HEK293 (cell line): ENCODE data around the gene MRO.

Experiments
- CTCF ChIP-seq: fragments of 450-650 bp; formaldehyde crosslinking; IDR thresholded peaks from 2 replicates; pipeline ENCODE4 v1.5.1; 2016; ENCODE audit warnings: missing biosample characterization, missing genetic modification characterization
- IKZF3 ChIP-seq: fragments of 450-650 bp; IDR thresholded peaks from 2 replicates; pipeline ENCODE4 v1.5.0; 2018; ENCODE audit warnings: missing biosample characterization, mild to moderate bottlenecking, missing genetic modification characterization, moderate library complexity
- ZNF621 ChIP-seq: fragments of 450-650 bp; formaldehyde crosslinking; IDR thresholded peaks from 2 replicates; pipeline ENCODE4 v1.5.1; 2017; ENCODE audit warnings: missing biosample characterization, missing genetic modification characterization
- ZNF707 ChIP-seq: fragments of 450-650 bp; formaldehyde crosslinking; IDR thresholded peaks from 2 replicates; pipeline ENCODE4 v1.5.1; 2016; ENCODE audit warnings: missing biosample characterization, missing genetic modification characterization
- ZNF830 ChIP-seq: fragments of 450-650 bp; IDR thresholded peaks from 2 replicates; pipeline ENCODE4 v1.5.0; 2018; ENCODE audit warnings: missing biosample characterization, missing genetic modification characterization, low read depth, mild to moderate bottlenecking, moderate library complexity

- TF ChIP-seq IKZF3 (tag by site-specific recombination), result no peak
- no peak for TF ChIP-seq ZNF621 (tag by site-specific recombination)
- no peak for TF ChIP-seq ZNF707
- TF ChIP-seq CTCF (tag by site-specific recombination), result no peak
- no peak for TF ChIP-seq ZNF830 (tag by site-specific recombination)
Observed at GRCh38 chr18:50832754-50833153, 12.9 kb upstream of the MRO start.
